ENCODE measurements around the gene OGFOD3. TPM values are rescaled to one million over a fixed set of nuclear protein-coding genes. Genes with fewer than 3 reads are reported as not detected.

OGFOD3 gene
- total and polyA plus RNA-seq, 9 of the 15 experiments (the other 6 are each of a cell fraction or from before 2014, with no cell fraction given), result 0.69 to 44.7 (median 18.9) TPM

DNA sequence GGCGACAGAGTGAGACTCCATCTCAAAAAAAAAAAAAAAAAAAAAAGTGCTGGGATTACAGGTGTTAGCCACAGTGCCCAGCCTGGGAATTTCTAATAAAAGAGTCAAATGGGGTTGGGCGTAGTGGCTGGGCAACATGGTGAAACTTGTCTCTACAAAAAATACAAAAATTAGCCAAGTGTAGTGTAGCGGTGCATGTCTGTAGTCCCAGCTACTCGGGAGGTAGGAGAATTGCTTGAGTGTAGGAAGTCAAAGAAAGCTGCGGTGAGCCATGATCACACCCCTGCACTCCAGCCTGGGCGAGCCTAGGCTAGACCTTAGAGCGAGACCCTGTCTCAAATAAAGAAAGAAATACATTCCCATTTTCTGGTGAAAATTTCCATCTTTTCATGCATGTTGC, 49.2 kb downstream of the OGFOD3 start:
- no peak overlapping the region for H3K4me2 ChIP-seq (ENCODE audit: insufficient read depth, low read length)
- peaks cover 9 to 36% of the 10 kb centered on the region in 2 experiments; a peak in 4 of 5 replicates for H3K4me1 ChIP-seq (replicated peaks in 1 of 2; ENCODE audit: control insufficient read depth in 2 of 2, insufficient read depth in 2 of 2, low read length in 2 of 2)
- DNase-seq (ENCODE audit: extremely low read depth in 1 of 4, low spot score in 3 of 4) (no peak), FAIRE-seq (no peak), ATAC-seq (no peak)
- no peaks in the 10 kb centered on the region for H3K79me2 ChIP-seq (ENCODE audit: control insufficient read depth, insufficient read depth, low read length)
- ChIA-PET POLR2A (interaction anchor here (0.6 kb wide), 2 partner anchors 285 to 726 kb away, joined by 3 read pairs; no protein-coding TSS in a partner anchor), CTCF (ENCODE audit: low intra/inter-chr PET ratio) (no interaction called here)
- 93% methylated on average over 6 of the region's 7 CpGs for WGBS (ENCODE audit: insufficient coverage, low coverage, missing lambda C conversion rate)
- intact Hi-C loops (cut with micrococcal nuclease), result no loop called here
- H3K4me3 ChIP-seq, result no peak overlapping the region
- H3K27me3 ChIP-seq (ENCODE audit: control insufficient read depth in 2 of 2, insufficient read depth in 2 of 2, low read length in 2 of 2), result no peaks in the 10 kb centered on the region
- no peaks in the 10 kb centered on the region for H3K9me1 ChIP-seq (ENCODE audit: control insufficient read depth, insufficient read depth, low read length)
- no peak overlapping the region for H2AFZ ChIP-seq (ENCODE audit: low read depth, low read length)
- BruUV-seq (replicated peaks), result no TSS peak
- H3K36me3 ChIP-seq (ENCODE audit: control insufficient read depth, insufficient read depth, low read length), result no peaks in the 10 kb centered on the region
- in situ Hi-C loops (cut with MboI), result no loop called here
- H3K27ac ChIP-seq (ENCODE audit: extremely low read depth, low read depth, low read length), result no peak overlapping the region
- no peaks in the 10 kb centered on the region for H4K20me1 ChIP-seq (replicated peaks; ENCODE audit: control insufficient read depth, insufficient read depth, low read length)
- no peak overlapping the region for H3K9ac ChIP-seq (ENCODE audit: insufficient read depth in 1 of 2, low read depth in 2 of 2, low read length in 2 of 2)
- no peaks in the 10 kb centered on the region for H3K9me3 ChIP-seq (replicated peaks; ENCODE audit: control insufficient read depth, insufficient read depth, low read depth, low read length)
- TF ChIP-seq ZNF134 (CRISPR knock-in tag; conservative IDR thresholded peaks at IDR 0.05) (no peak), ARNT (IDR thresholded peaks at IDR 0.05) (no peak), CBFA2T2 (conservative IDR thresholded peaks at IDR 0.05) (no peak), ZNF696 (CRISPR knock-in tag; conservative IDR thresholded peaks at IDR 0.05) (no peak), FOXA3 (CRISPR knock-in tag; conservative IDR thresholded peaks at IDR 0.05 in 1 of 2, IDR thresholded peaks at IDR 0.05 in 1 of 2) (no peak), ZNF780A (CRISPR knock-in tag; IDR thresholded peaks at IDR 0.05) (no peak), SIN3B (IDR thresholded peaks at IDR 0.05; ENCODE audit: low read depth) (no peak), HDAC2 (IDR thresholded peaks at IDR 0.05) (no peak), CEBPB (tag; IDR thresholded peaks at IDR 0.05) (no peak)
- TF ChIP-seq, protein P1, sequence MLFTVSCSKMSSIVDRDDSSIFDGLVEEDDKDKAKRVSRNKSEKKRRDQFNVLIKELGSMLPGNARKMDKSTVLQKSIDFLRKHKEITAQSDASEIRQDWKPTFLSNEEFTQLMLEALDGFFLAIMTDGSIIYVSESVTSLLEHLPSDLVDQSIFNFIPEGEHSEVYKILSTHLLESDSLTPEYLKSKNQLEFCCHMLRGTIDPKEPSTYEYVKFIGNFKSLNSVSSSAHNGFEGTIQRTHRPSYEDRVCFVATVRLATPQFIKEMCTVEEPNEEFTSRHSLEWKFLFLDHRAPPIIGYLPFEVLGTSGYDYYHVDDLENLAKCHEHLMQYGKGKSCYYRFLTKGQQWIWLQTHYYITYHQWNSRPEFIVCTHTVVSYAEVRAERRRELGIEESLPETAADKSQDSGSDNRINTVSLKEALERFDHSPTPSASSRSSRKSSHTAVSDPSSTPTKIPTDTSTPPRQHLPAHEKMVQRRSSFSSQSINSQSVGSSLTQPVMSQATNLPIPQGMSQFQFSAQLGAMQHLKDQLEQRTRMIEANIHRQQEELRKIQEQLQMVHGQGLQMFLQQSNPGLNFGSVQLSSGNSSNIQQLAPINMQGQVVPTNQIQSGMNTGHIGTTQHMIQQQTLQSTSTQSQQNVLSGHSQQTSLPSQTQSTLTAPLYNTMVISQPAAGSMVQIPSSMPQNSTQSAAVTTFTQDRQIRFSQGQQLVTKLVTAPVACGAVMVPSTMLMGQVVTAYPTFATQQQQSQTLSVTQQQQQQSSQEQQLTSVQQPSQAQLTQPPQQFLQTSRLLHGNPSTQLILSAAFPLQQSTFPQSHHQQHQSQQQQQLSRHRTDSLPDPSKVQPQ (CRISPR knock-in tag; IDR thresholded peaks at IDR 0.05; ENCODE audit: borderline replicate concordance), result no peak
- TF ChIP-seq, protein P2, sequence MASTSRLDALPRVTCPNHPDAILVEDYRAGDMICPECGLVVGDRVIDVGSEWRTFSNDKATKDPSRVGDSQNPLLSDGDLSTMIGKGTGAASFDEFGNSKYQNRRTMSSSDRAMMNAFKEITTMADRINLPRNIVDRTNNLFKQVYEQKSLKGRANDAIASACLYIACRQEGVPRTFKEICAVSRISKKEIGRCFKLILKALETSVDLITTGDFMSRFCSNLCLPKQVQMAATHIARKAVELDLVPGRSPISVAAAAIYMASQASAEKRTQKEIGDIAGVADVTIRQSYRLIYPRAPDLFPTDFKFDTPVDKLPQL (IDR thresholded peaks at IDR 0.05; ENCODE audit: extremely low read depth, insufficient read length), result no peak
- TF ChIP-seq, protein P3, sequence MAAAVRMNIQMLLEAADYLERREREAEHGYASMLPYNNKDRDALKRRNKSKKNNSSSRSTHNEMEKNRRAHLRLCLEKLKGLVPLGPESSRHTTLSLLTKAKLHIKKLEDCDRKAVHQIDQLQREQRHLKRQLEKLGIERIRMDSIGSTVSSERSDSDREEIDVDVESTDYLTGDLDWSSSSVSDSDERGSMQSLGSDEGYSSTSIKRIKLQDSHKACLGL (CRISPR knock-in tag; IDR thresholded peaks at IDR 0.05; ENCODE audit: borderline replicate concordance, poor library complexity, severe bottlenecking), result no peak
- TF ChIP-seq, protein P4, sequence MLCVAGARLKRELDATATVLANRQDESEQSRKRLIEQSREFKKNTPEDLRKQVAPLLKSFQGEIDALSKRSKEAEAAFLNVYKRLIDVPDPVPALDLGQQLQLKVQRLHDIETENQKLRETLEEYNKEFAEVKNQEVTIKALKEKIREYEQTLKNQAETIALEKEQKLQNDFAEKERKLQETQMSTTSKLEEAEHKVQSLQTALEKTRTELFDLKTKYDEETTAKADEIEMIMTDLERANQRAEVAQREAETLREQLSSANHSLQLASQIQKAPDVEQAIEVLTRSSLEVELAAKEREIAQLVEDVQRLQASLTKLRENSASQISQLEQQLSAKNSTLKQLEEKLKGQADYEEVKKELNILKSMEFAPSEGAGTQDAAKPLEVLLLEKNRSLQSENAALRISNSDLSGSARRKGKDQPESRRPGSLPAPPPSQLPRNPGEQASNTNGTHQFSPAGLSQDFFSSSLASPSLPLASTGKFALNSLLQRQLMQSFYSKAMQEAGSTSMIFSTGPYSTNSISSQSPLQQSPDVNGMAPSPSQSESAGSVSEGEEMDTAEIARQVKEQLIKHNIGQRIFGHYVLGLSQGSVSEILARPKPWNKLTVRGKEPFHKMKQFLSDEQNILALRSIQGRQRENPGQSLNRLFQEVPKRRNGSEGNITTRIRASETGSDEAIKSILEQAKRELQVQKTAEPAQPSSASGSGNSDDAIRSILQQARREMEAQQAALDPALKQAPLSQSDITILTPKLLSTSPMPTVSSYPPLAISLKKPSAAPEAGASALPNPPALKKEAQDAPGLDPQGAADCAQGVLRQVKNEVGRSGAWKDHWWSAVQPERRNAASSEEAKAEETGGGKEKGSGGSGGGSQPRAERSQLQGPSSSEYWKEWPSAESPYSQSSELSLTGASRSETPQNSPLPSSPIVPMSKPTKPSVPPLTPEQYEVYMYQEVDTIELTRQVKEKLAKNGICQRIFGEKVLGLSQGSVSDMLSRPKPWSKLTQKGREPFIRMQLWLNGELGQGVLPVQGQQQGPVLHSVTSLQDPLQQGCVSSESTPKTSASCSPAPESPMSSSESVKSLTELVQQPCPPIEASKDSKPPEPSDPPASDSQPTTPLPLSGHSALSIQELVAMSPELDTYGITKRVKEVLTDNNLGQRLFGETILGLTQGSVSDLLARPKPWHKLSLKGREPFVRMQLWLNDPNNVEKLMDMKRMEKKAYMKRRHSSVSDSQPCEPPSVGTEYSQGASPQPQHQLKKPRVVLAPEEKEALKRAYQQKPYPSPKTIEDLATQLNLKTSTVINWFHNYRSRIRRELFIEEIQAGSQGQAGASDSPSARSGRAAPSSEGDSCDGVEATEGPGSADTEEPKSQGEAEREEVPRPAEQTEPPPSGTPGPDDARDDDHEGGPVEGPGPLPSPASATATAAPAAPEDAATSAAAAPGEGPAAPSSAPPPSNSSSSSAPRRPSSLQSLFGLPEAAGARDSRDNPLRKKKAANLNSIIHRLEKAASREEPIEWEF (CRISPR knock-in tag; IDR thresholded peaks at IDR 0.05), result no peak
